ENCODE results near the gene CNN3.
A peak's percentile ranks its signal among the peaks of the same experiment; 100 is the strongest.

Gene CNN3

GRCh38 chr1:94878329-94878728 lies 48.6 kb downstream of the CNN3 start:
- DNase-seq = no peak
- Histone ChIP-seq H3K27ac (ENCODE audit: insufficient read depth in 1 of 2, low read depth in 1 of 2, low read length in 2 of 2, poor library complexity in 1 of 2, severe bottlenecking in 2 of 2) (no peak overlapping the region), H3K4me3 (ENCODE audit: control insufficient read depth in 1 of 7, extremely low read depth in 1 of 7, insufficient read depth in 4 of 7, low read depth in 2 of 7, low read length in 6 of 7) (no peak overlapping the region), H3K4me1 (ENCODE audit: control extremely low read depth in 1 of 4, control insufficient read depth in 4 of 4, insufficient read depth in 4 of 4, low read length in 3 of 4) (peaks cover 0 to 4% (median 1%) of the 10 kb centered on the region in 4 experiments), H3K36me3 (ENCODE audit: control insufficient read depth in 4 of 4, insufficient read depth in 4 of 4, low read length in 3 of 4) (no peaks in the 10 kb centered on the region), H3K9me3 (ENCODE audit: control extremely low read depth in 1 of 5, control insufficient read depth in 4 of 5, insufficient read depth in 2 of 5, low read depth in 1 of 5, low read length in 4 of 5) (no peaks in the 10 kb centered on the region), H3K27me3 (replicated peaks in 2 of 5; ENCODE audit: control insufficient read depth in 4 of 5, insufficient read depth in 5 of 5, low read length in 4 of 5) (peaks cover 0 to 2% (median 0%) of the 10 kb centered on the region in 5 experiments)
- ChIA-PET CTCF (interaction anchor here (1.1 kb wide), 1 partner anchor 9 kb away, joined by 5 read pairs; no protein-coding TSS in a partner anchor), POLR2A (no interaction called here)
- WGBS (ENCODE audit: insufficient coverage) = 100% methylated on average over 1 of the region's 5 CpGs

GRCh38 chr1:94876362-94876761 lies 50.5 kb downstream of the CNN3 start:
- DNase-seq = peak in 1 of 3 donors; percentile 4
- Histone ChIP-seq H3K36me3 (ENCODE audit: control insufficient read depth in 4 of 4, insufficient read depth in 4 of 4, low read length in 3 of 4) (no peaks in the 10 kb centered on the region), H3K9me3 (ENCODE audit: control extremely low read depth in 1 of 5, control insufficient read depth in 4 of 5, insufficient read depth in 2 of 5, low read depth in 1 of 5, low read length in 4 of 5) (no peaks in the 10 kb centered on the region), H3K4me1 (ENCODE audit: control extremely low read depth in 1 of 4, control insufficient read depth in 4 of 4, insufficient read depth in 4 of 4, low read length in 3 of 4) (peaks cover 0 to 3% (median 1%) of the 10 kb centered on the region in 4 experiments), H3K27ac (ENCODE audit: insufficient read depth in 1 of 2, low read depth in 1 of 2, low read length in 2 of 2, poor library complexity in 1 of 2, severe bottlenecking in 2 of 2) (no peak overlapping the region), H3K27me3 (replicated peaks in 2 of 5; ENCODE audit: control insufficient read depth in 4 of 5, insufficient read depth in 5 of 5, low read length in 4 of 5) (peaks cover 0 to 2% (median 0%) of the 10 kb centered on the region in 5 experiments), H3K4me3 (ENCODE audit: control insufficient read depth in 1 of 7, extremely low read depth in 1 of 7, insufficient read depth in 4 of 7, low read depth in 2 of 7, low read length in 6 of 7) (no peak overlapping the region)
- 93% methylated on average over 3 of the region's 3 CpGs for WGBS (ENCODE audit: insufficient coverage)
- POLR2A ChIA-PET = interaction anchor here (0.6 kb wide), 1 partner anchor 30 kb away, joined by 3 read pairs; no protein-coding TSS in a partner anchor
- CTCF ChIA-PET = interaction anchor here (2.1 kb wide), 1 partner anchor 22 kb away, joined by 7 read pairs; no protein-coding TSS in a partner anchor

- ChIA-PET POLR2A (interaction anchor here (0.6 kb wide), 1 partner anchor 30 kb away, joined by 3 read pairs; no protein-coding TSS in a partner anchor), CTCF (interaction anchor here (2.1 to 2.3 kb wide), 2 partner anchors 16 to 21 kb away, joined by 5 to 7 read pairs; no protein-coding TSS in a partner anchor)
- Histone ChIP-seq H3K4me1 (ENCODE audit: control extremely low read depth in 1 of 4, control insufficient read depth in 4 of 4, insufficient read depth in 4 of 4, low read length in 3 of 4) (peaks cover 0 to 3% (median 1%) of the 10 kb centered on the region in 4 experiments), H3K9me3 (ENCODE audit: control extremely low read depth in 1 of 5, control insufficient read depth in 4 of 5, insufficient read depth in 2 of 5, low read depth in 1 of 5, low read length in 4 of 5) (no peaks in the 10 kb centered on the region), H3K4me3 (ENCODE audit: control insufficient read depth in 1 of 7, extremely low read depth in 1 of 7, insufficient read depth in 4 of 7, low read depth in 2 of 7, low read length in 6 of 7) (no peak overlapping the region), H3K27ac (ENCODE audit: insufficient read depth in 1 of 2, low read depth in 1 of 2, low read length in 2 of 2, poor library complexity in 1 of 2, severe bottlenecking in 2 of 2) (no peak overlapping the region), H3K27me3 (replicated peaks in 2 of 5; ENCODE audit: control insufficient read depth in 4 of 5, insufficient read depth in 5 of 5, low read length in 4 of 5) (peaks cover 0 to 2% (median 0%) of the 10 kb centered on the region in 5 experiments), H3K36me3 (ENCODE audit: control insufficient read depth in 4 of 4, insufficient read depth in 4 of 4, low read length in 3 of 4) (no peaks in the 10 kb centered on the region)
- DNase-seq = peak in 2 of 3 donors; percentile 15 to 25
- 20% methylated on average over 4 of the region's 4 CpGs for WGBS (ENCODE audit: insufficient coverage)
Observed at GRCh38 chr1:94875794-94876193, 51.1 kb downstream of the CNN3 start.

GRCh38 chr1:94874423-94874822 lies 52.5 kb downstream of the CNN3 start:
- DNase-seq = no peak
- peaks cover 0 to 3% (median 1%) of the 10 kb centered on the region in 4 experiments for H3K4me1 ChIP-seq (ENCODE audit: control extremely low read depth in 1 of 4, control insufficient read depth in 4 of 4, insufficient read depth in 4 of 4, low read length in 3 of 4)
- H3K4me3 ChIP-seq (ENCODE audit: control insufficient read depth in 1 of 7, extremely low read depth in 1 of 7, insufficient read depth in 4 of 7, low read depth in 2 of 7, low read length in 6 of 7) = no peak overlapping the region
- H3K36me3 ChIP-seq (ENCODE audit: control insufficient read depth in 4 of 4, insufficient read depth in 4 of 4, low read length in 3 of 4) = no peaks in the 10 kb centered on the region
- peaks cover 0 to 4% (median 0%) of the 10 kb centered on the region in 5 experiments for H3K27me3 ChIP-seq (replicated peaks in 2 of 5; ENCODE audit: control insufficient read depth in 4 of 5, insufficient read depth in 5 of 5, low read length in 4 of 5)
- H3K9me3 ChIP-seq (ENCODE audit: control extremely low read depth in 1 of 5, control insufficient read depth in 4 of 5, insufficient read depth in 2 of 5, low read depth in 1 of 5, low read length in 4 of 5) = no peaks in the 10 kb centered on the region
- POLR2A ChIA-PET = no interaction called here
- no peak overlapping the region for H3K27ac ChIP-seq (ENCODE audit: insufficient read depth in 1 of 2, low read depth in 1 of 2, low read length in 2 of 2, poor library complexity in 1 of 2, severe bottlenecking in 2 of 2)
- 93% methylated on average over 3 of the region's 6 CpGs for WGBS (ENCODE audit: insufficient coverage)
- CTCF ChIA-PET = interaction anchor here (1.1 to 2.3 kb wide), 4 partner anchors 15 to 167 kb away, joined by 4 to 9 read pairs (median 5); no protein-coding TSS in a partner anchor

GRCh38 chr1:94873520-94874351 lies 53.2 kb downstream of the CNN3 start:
- Histone ChIP-seq H3K27me3 (replicated peaks in 2 of 5; ENCODE audit: control insufficient read depth in 4 of 5, insufficient read depth in 5 of 5, low read length in 4 of 5) (peaks cover 0 to 4% (median 0%) of the 10 kb centered on the region in 5 experiments), H3K4me3 (ENCODE audit: control insufficient read depth in 1 of 7, extremely low read depth in 1 of 7, insufficient read depth in 4 of 7, low read depth in 2 of 7, low read length in 6 of 7) (no peak overlapping the region), H3K36me3 (ENCODE audit: control insufficient read depth in 4 of 4, insufficient read depth in 4 of 4, low read length in 3 of 4) (no peaks in the 10 kb centered on the region), H3K27ac (ENCODE audit: insufficient read depth in 1 of 2, low read depth in 1 of 2, low read length in 2 of 2, poor library complexity in 1 of 2, severe bottlenecking in 2 of 2) (no peak overlapping the region), H3K4me1 (ENCODE audit: control extremely low read depth in 1 of 4, control insufficient read depth in 4 of 4, insufficient read depth in 4 of 4, low read length in 3 of 4) (peaks cover 0 to 3% (median 1%) of the 10 kb centered on the region in 4 experiments), H3K9me3 (ENCODE audit: control extremely low read depth in 1 of 5, control insufficient read depth in 4 of 5, insufficient read depth in 2 of 5, low read depth in 1 of 5, low read length in 4 of 5) (no peaks in the 10 kb centered on the region)
- DNase-seq = no peak
- 95% methylated on average over 7 of the region's 7 CpGs for WGBS (ENCODE audit: insufficient coverage)
- CTCF ChIA-PET = interaction anchor here (1.1 to 2.3 kb wide), 5 partner anchors 14 to 167 kb away, joined by 3 to 9 read pairs (median 5); no protein-coding TSS in a partner anchor
- POLR2A ChIA-PET = no interaction called here

GRCh38 chr1:94872771-94873495 lies 54.0 kb downstream of the CNN3 start:
- Histone ChIP-seq H3K27ac (ENCODE audit: insufficient read depth in 1 of 2, low read depth in 1 of 2, low read length in 2 of 2, poor library complexity in 1 of 2, severe bottlenecking in 2 of 2) (no peak overlapping the region), H3K27me3 (replicated peaks in 2 of 5; ENCODE audit: control insufficient read depth in 4 of 5, insufficient read depth in 5 of 5, low read length in 4 of 5) (peaks cover 0 to 4% (median 0%) of the 10 kb centered on the region in 5 experiments), H3K9me3 (ENCODE audit: control extremely low read depth in 1 of 5, control insufficient read depth in 4 of 5, insufficient read depth in 2 of 5, low read depth in 1 of 5, low read length in 4 of 5) (no peaks in the 10 kb centered on the region), H3K4me3 (ENCODE audit: control insufficient read depth in 1 of 7, extremely low read depth in 1 of 7, insufficient read depth in 4 of 7, low read depth in 2 of 7, low read length in 6 of 7) (no peak overlapping the region), H3K4me1 (ENCODE audit: control extremely low read depth in 1 of 4, control insufficient read depth in 4 of 4, insufficient read depth in 4 of 4, low read length in 3 of 4) (peaks cover 0 to 3% (median 1%) of the 10 kb centered on the region in 4 experiments), H3K36me3 (ENCODE audit: control insufficient read depth in 4 of 4, insufficient read depth in 4 of 4, low read length in 3 of 4) (no peaks in the 10 kb centered on the region)
- 87% methylated on average over 3 of the region's 4 CpGs for WGBS (ENCODE audit: insufficient coverage)
- CTCF ChIA-PET = interaction anchor here (1.1 to 1.3 kb wide), 2 partner anchors 19 to 25 kb away, joined by 3 to 5 read pairs; no protein-coding TSS in a partner anchor
- POLR2A ChIA-PET = no interaction called here
- no peak for DNase-seq

Measured in common myeloid progenitor, CD34-positive (primary cell).